ENCODE results near the gene NARS2. TPM values are rescaled to one million over a fixed set of nuclear protein-coding genes. Genes with fewer than 3 reads are reported as not detected.
"Not testable (repeated sequence)": the region's sequence is repeated elsewhere in the genome, so short reads cannot be mapped to it uniquely, and the experiment has no call there.

The NARS2 gene
- total RNA-seq, 2 donors from 2014 or later: 9.8 to 11.7 TPM

GRCh38 chr11:78552139-78552538 lies 22.5 kb downstream of the NARS2 start:
- intact Hi-C loops (cut with DNase I): not testable (repeated sequence)

DNA sequence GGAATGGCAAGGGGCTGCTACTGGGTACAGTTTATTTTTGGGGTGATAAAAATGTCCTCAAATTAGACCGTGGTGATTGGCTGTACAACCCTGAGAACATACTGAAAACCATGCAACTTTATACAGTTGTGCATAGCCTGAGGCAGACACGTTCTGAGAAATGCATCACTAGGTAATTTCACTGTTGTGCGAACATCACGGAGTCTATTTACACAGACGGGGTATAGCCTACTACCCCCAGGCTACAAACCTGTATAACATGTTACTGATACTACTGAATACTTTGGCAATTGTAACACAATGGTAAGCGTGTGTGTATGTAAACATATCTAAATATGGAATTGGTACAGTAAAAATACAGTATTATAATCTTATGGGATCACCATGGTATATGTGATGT lies 23.6 kb downstream of the NARS2 start:
- intact Hi-C loops (cut with DNase I): no loop called here
- DNase-seq (ENCODE audit: low spot score): no peak

More at GRCh38 chr11:78552139-78552538, 22.5 kb downstream of the NARS2 start:
- not testable (repeated sequence) for DNase-seq (ENCODE audit: low spot score)

- intact Hi-C loops (cut with DNase I): no loop called here
- no peak for DNase-seq (ENCODE audit: low spot score)
Observed at GRCh38 chr11:78549624-78550409, 24.8 kb downstream of the NARS2 start.

DNA sequence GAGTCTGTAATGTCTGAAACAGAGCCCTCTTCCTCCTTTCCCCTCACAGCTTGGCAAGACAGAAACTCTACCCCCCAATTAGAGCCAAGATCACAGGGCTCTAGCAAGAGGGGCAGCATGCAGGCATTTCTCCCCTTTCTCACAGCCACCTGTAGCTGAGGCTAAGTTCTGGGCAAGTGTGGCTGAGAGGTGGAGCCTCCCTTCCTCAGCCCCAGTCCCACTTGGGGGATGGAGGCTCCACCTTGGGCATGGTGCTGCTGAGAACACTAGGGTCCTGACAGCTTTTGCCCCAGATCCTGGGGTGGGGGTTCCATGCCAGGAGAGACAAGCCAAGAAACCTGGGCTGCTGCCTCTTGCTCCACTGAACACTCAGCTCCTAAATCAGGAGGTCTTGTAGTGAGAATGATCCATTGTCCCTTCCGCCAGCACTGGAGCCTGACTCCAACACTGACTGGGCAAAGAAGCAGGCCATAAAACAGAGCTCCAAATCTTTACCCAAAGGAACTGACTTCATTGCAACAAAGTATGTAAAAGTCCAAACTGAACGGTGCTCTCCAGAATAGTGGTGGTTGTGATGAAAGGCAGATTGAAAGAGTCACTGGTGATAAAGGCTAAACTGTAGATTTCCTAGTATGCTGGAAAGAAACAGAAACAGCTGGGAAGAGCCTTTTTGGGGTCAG lies 25.6 kb downstream of the NARS2 start:
- intact Hi-C loops (cut with DNase I): no loop called here
- DNase-seq (ENCODE audit: low spot score): no peak

DNA sequence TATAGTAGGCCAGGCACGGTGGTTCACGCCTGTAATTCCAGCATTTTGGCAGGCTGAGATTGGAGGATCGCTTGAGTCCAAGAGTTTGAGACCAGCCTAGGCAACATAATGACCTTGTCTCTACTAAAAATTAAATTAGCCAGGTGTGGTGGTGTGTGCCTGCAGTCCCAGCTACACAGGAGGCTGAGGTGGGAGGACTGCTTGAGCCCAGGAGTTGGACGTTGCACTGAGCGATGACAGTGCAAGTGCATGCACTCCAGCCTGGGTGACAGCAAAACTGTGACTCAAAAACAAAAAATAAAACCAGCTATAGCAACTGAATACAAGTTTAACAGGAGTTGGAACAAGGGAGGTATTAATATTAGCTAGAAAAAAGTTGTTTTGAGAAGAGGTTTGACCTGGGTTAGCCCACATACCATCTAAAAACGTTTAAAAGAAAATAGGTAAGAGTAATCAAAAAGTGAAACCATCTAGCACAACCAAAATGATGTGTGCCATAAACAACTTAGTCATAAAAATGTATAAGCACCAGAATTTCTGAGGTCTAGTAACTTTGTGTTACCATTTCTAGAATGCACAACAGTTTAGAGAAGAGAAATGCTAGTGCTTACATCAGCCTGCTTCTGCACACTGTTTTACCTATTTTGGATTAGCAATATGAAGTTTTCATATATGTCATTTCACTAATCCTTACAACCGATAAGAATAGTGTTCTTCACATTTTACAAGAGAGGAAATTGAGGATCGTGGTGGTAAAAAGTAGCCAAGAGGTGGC lies 26.5 kb downstream of the NARS2 start:
- intact Hi-C loops (cut with DNase I): no loop called here
- DNase-seq (ENCODE audit: low spot score): no peak

GRCh38 chr11:78542007-78542406 lies 32.7 kb downstream of the NARS2 start:
- intact Hi-C loops (cut with DNase I): no loop called here
- no peak for DNase-seq (ENCODE audit: low spot score)

DNA sequence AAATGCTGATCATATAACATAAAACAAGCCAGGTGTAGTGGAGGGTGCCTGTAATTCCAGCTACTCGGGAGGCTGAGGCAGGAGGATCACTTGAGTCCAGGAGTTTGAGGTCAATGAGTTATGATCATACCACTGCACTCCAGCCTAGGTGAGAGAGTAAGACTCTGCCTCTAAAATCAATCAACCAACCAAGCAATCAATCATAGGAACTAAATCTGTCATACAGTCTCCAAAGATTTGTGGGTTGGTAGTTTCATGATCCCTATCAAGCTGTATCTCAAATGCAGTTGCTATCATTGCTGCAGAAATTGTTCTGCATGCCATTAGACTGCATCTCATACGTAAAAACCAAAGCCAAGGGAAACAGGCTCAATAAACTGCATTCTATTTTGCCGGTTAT lies 33.1 kb downstream of the NARS2 start:
- intact Hi-C loops (cut with DNase I): no loop called here
- DNase-seq (ENCODE audit: low spot score): no peak

DNA sequence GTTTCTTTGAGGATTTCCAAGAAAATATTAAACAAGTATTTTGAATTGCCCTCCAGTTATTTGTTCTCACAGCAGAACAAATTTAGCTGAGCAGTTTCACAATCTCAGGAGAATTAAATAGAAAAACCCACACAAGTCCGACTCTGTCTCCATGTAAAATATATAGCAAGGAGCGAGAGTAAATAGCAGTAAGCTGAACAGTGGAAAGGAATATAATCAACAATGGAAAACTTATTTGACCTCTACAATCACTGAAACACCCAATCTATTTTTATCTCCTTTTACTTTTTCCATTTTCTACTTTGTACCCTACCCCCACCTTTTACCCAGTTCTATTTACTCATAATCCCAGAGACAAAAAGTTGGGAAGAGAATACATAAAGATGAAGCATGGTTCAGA lies 34.4 kb downstream of the NARS2 start:
- no peak for DNase-seq (ENCODE audit: low spot score)
- intact Hi-C loops (cut with DNase I): no loop called here

- DNase-seq (ENCODE audit: low spot score): no peak
- intact Hi-C loops (cut with DNase I): no loop called here
Observed at GRCh38 chr11:78539506-78539905, 35.2 kb downstream of the NARS2 start.

DNA sequence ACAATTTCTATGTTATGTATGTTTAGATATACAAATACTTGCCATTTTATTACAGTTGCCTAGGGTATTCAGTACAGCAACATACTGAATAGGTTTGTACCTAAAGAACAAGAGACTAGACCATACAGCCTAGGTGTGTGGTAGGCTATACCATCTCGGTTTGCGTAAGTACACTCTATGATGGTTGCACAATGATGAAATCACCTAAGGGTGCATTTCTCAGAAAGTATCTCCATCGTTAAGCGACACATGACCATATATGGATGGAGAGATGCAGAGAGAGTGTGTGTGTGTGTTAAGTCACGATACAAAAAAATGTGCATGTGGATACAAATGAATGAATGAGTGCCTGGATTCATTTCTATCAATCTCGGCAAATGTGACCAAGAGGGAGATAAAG lies 37.7 kb downstream of the NARS2 start:
- DNase-seq (ENCODE audit: low spot score): no peak
- intact Hi-C loops (cut with DNase I): no loop called here

GRCh38 chr11:78535920-78536319 lies 38.7 kb downstream of the NARS2 start:
- no peak for DNase-seq (ENCODE audit: low spot score)
- intact Hi-C loops (cut with DNase I): no loop called here

GRCh38 chr11:78535027-78535426 lies 39.6 kb downstream of the NARS2 start:
- intact Hi-C loops (cut with DNase I): no loop called here
- no peak for DNase-seq (ENCODE audit: low spot score)

GRCh38 chr11:78533399-78533798 lies 41.3 kb downstream of the NARS2 start:
- no peak for DNase-seq (ENCODE audit: low spot score)
- intact Hi-C loops (cut with DNase I): no loop called here

- no peak for DNase-seq (ENCODE audit: low spot score)
- intact Hi-C loops (cut with DNase I): no loop called here
Observed at GRCh38 chr11:78532991-78533390, 41.7 kb downstream of the NARS2 start.

- intact Hi-C loops (cut with DNase I): no loop called here
- DNase-seq (ENCODE audit: low spot score): no peak
Observed at GRCh38 chr11:78526497-78527146, 48.0 kb downstream of the NARS2 start.

GRCh38 chr11:78525720-78526119 lies 48.9 kb downstream of the NARS2 start:
- DNase-seq (ENCODE audit: low spot score): no peak
- intact Hi-C loops (cut with DNase I): no loop called here

DNA sequence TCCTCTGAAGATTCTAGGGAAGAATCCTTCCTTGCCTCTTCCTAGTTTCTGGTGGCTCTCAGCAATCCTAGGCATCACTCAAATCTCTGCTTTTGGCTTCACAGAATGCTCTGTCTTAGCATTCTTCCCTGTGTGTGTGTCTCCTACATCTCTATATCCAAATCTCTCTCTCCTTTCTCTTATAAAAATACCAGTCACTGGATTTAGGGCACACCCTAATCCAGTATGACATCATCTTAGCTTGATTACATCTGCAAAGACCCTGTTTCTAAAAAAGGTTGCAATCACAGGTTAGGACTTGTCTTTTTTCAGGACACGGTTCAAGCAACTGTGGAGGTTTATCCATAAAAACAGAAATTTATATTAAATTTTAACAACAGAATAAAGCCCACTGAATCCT lies 54.4 kb downstream of the NARS2 start:
- DNase-seq (ENCODE audit: low spot score): no peak
- intact Hi-C loops (cut with DNase I): no loop called here

DNA sequence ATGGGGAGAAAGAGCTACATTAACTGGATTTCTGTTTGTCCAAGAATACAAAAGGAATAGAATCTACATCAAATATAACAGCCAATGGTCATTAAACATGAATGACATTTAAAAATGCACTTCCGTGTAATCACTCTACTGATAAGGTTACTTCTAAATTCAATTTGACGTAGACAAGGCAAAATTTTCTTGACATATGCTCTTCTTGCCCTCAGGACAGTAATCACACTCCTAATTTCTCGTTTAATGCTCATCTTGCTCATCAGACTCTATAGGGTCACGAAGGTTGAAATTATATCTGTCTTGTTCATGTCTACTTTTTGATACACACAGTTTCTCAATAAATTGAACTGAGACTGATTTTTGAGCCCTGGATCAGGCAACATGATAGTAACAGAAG lies 58.4 kb downstream of the NARS2 start:
- no peak for DNase-seq (ENCODE audit: low spot score)
- intact Hi-C loops (cut with DNase I): no loop called here

GRCh38 chr11:78514922-78515502 lies 59.7 kb downstream of the NARS2 start:
- DNase-seq (ENCODE audit: low spot score): no peak
- intact Hi-C loops (cut with DNase I): no loop called here
